Tibial artery (tissue), 4 donors: Measurements from ENCODE around the gene EIF4B.
A peak's percentile ranks its signal among the peaks of the same experiment; 100 is the strongest.

ENCODE experiments used
- DNase-seq, 2 donors: peaks; one replicate each; pipeline ENCODE4 v3.0.0-alpha.2; 2019
- H3K27ac ChIP-seq, 2 donors: fragments of 200-600 bp; sonication (generic) in 1 of 2; 1 replicate in 1 of 2; 2 replicates in 1 of 2; pipeline ENCODE4 v1.5.1; 2018 to 2019; ENCODE audit warnings: mild to moderate bottlenecking in 1 of 2
- H3K27me3 ChIP-seq, 2 donors: fragments of 200-600 bp; sonication (generic) in 1 of 2; one replicate each; pipeline versions ENCODE4 v1.5.1 to v1.6.0; 2016 to 2019
- H3K36me3 ChIP-seq, 3 donors: fragments of 200-600 bp; sonication (generic) in 2 of 3; one replicate each; pipeline ENCODE4 v1.5.1; 2016 to 2019; ENCODE audit warnings: mild to moderate bottlenecking in 2 of 3
- H3K4me1 ChIP-seq, 4 donors: fragments of 200-600 bp; sonication (generic) in 2 of 4; 1 replicate in 3 of 4; 2 replicates in 1 of 4; pipeline ENCODE4 v1.5.1; 2016 to 2019
- H3K4me3 ChIP-seq, 2 donors: fragments of 200-600 bp; sonication (generic) in 1 of 2; 1 replicate in 1 of 2; 2 replicates in 1 of 2; pipeline ENCODE4 v1.5.1; 2018 to 2019; ENCODE audit warnings: mild to moderate bottlenecking in 2 of 2
- H3K9me3 ChIP-seq, 3 donors: fragments of 200-600 bp; sonication (generic) in 1 of 3; one replicate each; pipeline ENCODE4 v1.5.1; 2016 to 2019
- CTCF ChIP-seq, 2 experiments: fragments of 200-600 bp in 1 of 2; fragments of 450-650 bp in 1 of 2; IDR thresholded peaks; one replicate each; pipeline ENCODE4 v1.5.1; 2017 to 2019; ENCODE audit warnings: antibody characterized with exemption in 2 of 2, mild to moderate bottlenecking in 1 of 2, moderate library complexity in 1 of 2
- intact Hi-C: fragments of 100-400 bp; cut with DNase I; formaldehyde crosslinking; loops from one replicate; pipeline ENCODE4 v1.15.0; 2023; ENCODE audit warnings: low total_unique reads

The EIF4B gene

GRCh38 chr12:53079226-53080117, 73.2 kb downstream of the EIF4B start, which contains the start of gene SPRYD3:
TSS of gene SPRYD3 (minus strand) at chr12:53079390. CDS start at chr12:53079333, 57 bp downstream.
- Histone ChIP-seq H3K4me1 (peaks cover 0 to 48% (median 33%) of the 10 kb centered on the region in 4 donors), H3K27ac (peak within 1 kb of the TSS; percentile 94 to 99), H3K36me3 (peaks cover 25 to 28% (median 27%) of the 10 kb centered on the region in 3 donors), H3K9me3 (no peaks in the 10 kb centered on the region), H3K4me3 (peak within 1 kb of the TSS; percentile 67 to 83), H3K27me3 (no peaks in the 10 kb centered on the region)
- TF ChIP-seq CTCF (IDR thresholded peaks at IDR 0.05) = no peak
- intact Hi-C loops = loop anchor here (5.0 kb wide), 1 partner anchor 78 kb away; no protein-coding TSS in a partner anchor
- peak; percentile 99 for DNase-seq

- Histone ChIP-seq H3K27me3 (no peaks in the 10 kb centered on the region), H3K4me3 (no peak overlapping the region), H3K9me3 (no peaks in the 10 kb centered on the region), H3K27ac (no peak overlapping the region), H3K36me3 (no peaks in the 10 kb centered on the region), H3K4me1 (peaks cover 0 to 22% (median 19%) of the 10 kb centered on the region in 4 donors)
- intact Hi-C loops = no loop called here
- no peak for TF ChIP-seq CTCF (IDR thresholded peaks at IDR 0.05)
- no peak for DNase-seq
These were observed 76.5 kb downstream of the EIF4B start for GRCh38 chr12:53082637-53083175.

- Histone ChIP-seq H3K9me3 (no peaks in the 10 kb centered on the region), H3K4me1 (no peaks in the 10 kb centered on the region), H3K27me3 (no peaks in the 10 kb centered on the region), H3K27ac (no peak overlapping the region), H3K36me3 (no peaks in the 10 kb centered on the region), H3K4me3 (no peak overlapping the region)
- DNase-seq = no peak
- intact Hi-C loops = no loop called here
- no peak for TF ChIP-seq CTCF (IDR thresholded peaks at IDR 0.05)
These were observed 80.1 kb downstream of the EIF4B start for GRCh38 chr12:53086361-53086760.

GRCh38 chr12:53090105-53090504, 83.8 kb downstream of the EIF4B start:
- no peaks in the 10 kb centered on the region for H3K4me1 ChIP-seq
- H3K27ac ChIP-seq = no peak overlapping the region
- intact Hi-C loops = no loop called here
- no peaks in the 10 kb centered on the region for H3K9me3 ChIP-seq
- H3K27me3 ChIP-seq = no peaks in the 10 kb centered on the region
- no peaks in the 10 kb centered on the region for H3K36me3 ChIP-seq
- H3K4me3 ChIP-seq = no peak overlapping the region
- no peak for TF ChIP-seq CTCF (IDR thresholded peaks at IDR 0.05)
- DNase-seq = peak in 1 of 2 donors; percentile 37

GRCh38 chr12:53090554-53090953, 84.3 kb downstream of the EIF4B start:
- Histone ChIP-seq H3K4me1 (peaks cover 0 to 2% (median 0%) of the 10 kb centered on the region in 4 donors), H3K36me3 (no peaks in the 10 kb centered on the region), H3K9me3 (no peaks in the 10 kb centered on the region), H3K4me3 (no peak overlapping the region), H3K27me3 (no peaks in the 10 kb centered on the region), H3K27ac (no peak overlapping the region)
- DNase-seq = no peak
- no peak for TF ChIP-seq CTCF (IDR thresholded peaks at IDR 0.05)
- intact Hi-C loops = no loop called here
